HG03066 (cell line): ENCODE measurements around the gene LANCL1.

ENCODE experiments used
- ATAC-seq: cut with Tn5 transposase; IDR thresholded peaks from one replicate; pipeline ENCODE4 v1.9.1; 2021; ENCODE audit warnings: low read depth; ENCODE audit not compliant: unreplicated experiment

LANCL1 gene

GRCh38 chr2:210476194-210477128 is at the start of gene LANCL1:
Gene LANCL1, minus strand, starts transcription at chr2:210476759. Its CDS starts 363 bp downstream, at chr2:210476396.
- peak; percentile 100 for ATAC-seq

GRCh38 chr2:210524533-210524932 is 48.0 kb upstream of the LANCL1 start:
- no peak for ATAC-seq

- ATAC-seq = no peak
These were observed 47.2 kb upstream of the LANCL1 start for GRCh38 chr2:210523650-210524289.

- no peak for ATAC-seq
These were observed 45.8 kb upstream of the LANCL1 start for GRCh38 chr2:210522399-210522798.

GRCh38 chr2:210519594-210519993 is 43.0 kb upstream of the LANCL1 start:
- ATAC-seq = no peak

GRCh38 chr2:210517264-210517663 is 40.7 kb upstream of the LANCL1 start:
- no peak for ATAC-seq

GRCh38 chr2:210515911-210516310 is 39.4 kb upstream of the LANCL1 start:
- no peak for ATAC-seq

GRCh38 chr2:210503725-210504191 is 27.2 kb upstream of the LANCL1 start:
- no peak for ATAC-seq

GRCh38 chr2:210503001-210503623 is 26.6 kb upstream of the LANCL1 start:
- peak; percentile 86 for ATAC-seq

- peak; percentile 63 for ATAC-seq
These were observed 20.0 kb upstream of the LANCL1 start for GRCh38 chr2:210496512-210496911.

GRCh38 chr2:210493528-210493927 is 17.0 kb upstream of the LANCL1 start:
- no peak for ATAC-seq

GRCh38 chr2:210481601-210482175 is 5.1 kb upstream of the LANCL1 start:
- ATAC-seq = no peak

GRCh38 chr2:210480764-210481163 is 4.2 kb upstream of the LANCL1 start:
- no peak for ATAC-seq

GRCh38 chr2:210480079-210480478 is 3.5 kb upstream of the LANCL1 start:
- ATAC-seq = no peak

GRCh38 chr2:210478661-210479060 is 2.1 kb upstream of the LANCL1 start:
- no peak for ATAC-seq

GRCh38 chr2:210477496-210477895 is 937 bp upstream of the LANCL1 start:
- ATAC-seq = no peak

- ATAC-seq = no peak
These were observed 853 bp downstream of the LANCL1 start for GRCh38 chr2:210475706-210476105.

- ATAC-seq = no peak
These were observed 1.8 kb downstream of the LANCL1 start for GRCh38 chr2:210474776-210475175.

GRCh38 chr2:210461401-210461800 is 15.2 kb downstream of the LANCL1 start:
- peak; percentile 51 for ATAC-seq

GRCh38 chr2:210460322-210461227 is 16.0 kb downstream of the LANCL1 start:
- peak; percentile 43 for ATAC-seq
